Breast epithelium (tissue), 3 donors: Measurements from ENCODE around the gene CTSO.

Experiments
- CTCF ChIP-seq, 3 donors: fragments of 450-650 bp; IDR thresholded peaks; one replicate each; pipeline ENCODE4 v1.5.1; 2016 to 2017; ENCODE audit warnings: antibody characterized with exemption in 3 of 3, mild to moderate bottlenecking in 3 of 3, moderate library complexity in 3 of 3
- POLR2AphosphoS5 ChIP-seq, 3 donors: sonication (generic); formaldehyde crosslinking; IDR thresholded peaks; one replicate each; pipeline ENCODE4 v1.6.1; 2017; ENCODE audit warnings: antibody characterized with exemption in 3 of 3

GRCh38 chr4:155953151-155954117 is at the start of gene CTSO:
- TF ChIP-seq CTCF (IDR thresholded peaks at IDR 0.05) (peak; percentile 57 to 64 (median 60)), POLR2AphosphoS5 (IDR thresholded peaks at IDR 0.05) (peak; percentile 27 to 43 (median 36))
